ENCODE data around the gene POLR3H. TPM values are rescaled to one million over a fixed set of nuclear protein-coding genes. Genes with fewer than 3 reads are reported as not detected.

The POLR3H gene
- polyA plus RNA-seq, 3 donors, result 9.4 to 19.0 (median 10.4) TPM

- Mint-ChIP-seq H3K9me3 (no peaks in the 10 kb centered on the region), H3K4me1 (peaks cover 21% of the 10 kb centered on the region), H3K27me3 (ENCODE audit: low read depth in 3 of 3) (no peaks in the 10 kb centered on the region), H3K4me3 (no peak overlapping the region), H3K36me3 (peaks cover 35 to 53% of the 10 kb centered on the region in 2 donors), H3K27ac (no peak overlapping the region)
- no peaks in the 10 kb centered on the region for H3K27me3 ChIP-seq (ENCODE audit: control insufficient read depth in 2 of 2, insufficient read depth in 2 of 2, low read length in 2 of 2)
- H3K36me3 ChIP-seq (replicated peaks in 1 of 2; ENCODE audit: control insufficient read depth in 1 of 2, insufficient read depth in 2 of 2, low read length in 2 of 2), result peaks cover 13 to 44% of the 10 kb centered on the region in 2 donors
- no peak overlapping the region for H3K4me3 ChIP-seq (replicated peaks in 1 of 3; ENCODE audit: low read depth in 2 of 3, low read length in 3 of 3)
- no peaks in the 10 kb centered on the region for H3K9me3 ChIP-seq (replicated peaks in 1 of 2; ENCODE audit: control insufficient read depth in 1 of 2, insufficient read depth in 1 of 2, low read length in 2 of 2)
- H3K4me1 ChIP-seq (ENCODE audit: control insufficient read depth in 1 of 2, insufficient read depth in 2 of 2, low read length in 2 of 2), result peaks cover 10% of the 10 kb centered on the region in 2 donors
- peaks cover 28% of the 10 kb centered on the region for H4K20me1 ChIP-seq (ENCODE audit: insufficient read depth, low read length)
- H3K9ac ChIP-seq (ENCODE audit: insufficient read depth, low read length, poor library complexity, severe bottlenecking), result no peak overlapping the region
- no peak for DNase-seq
- H3K27ac ChIP-seq (ENCODE audit: low read depth in 1 of 2, low read length in 2 of 2), result no peak overlapping the region
- no peak for TF ChIP-seq CTCF (IDR thresholded peaks at IDR 0.05)
- no peak overlapping the region for H2AFZ ChIP-seq (ENCODE audit: insufficient read depth, low read depth, low read length, poor library complexity, severe bottlenecking)
- intact Hi-C loops (cut with micrococcal nuclease), result no loop called here
- H3K79me2 ChIP-seq (ENCODE audit: insufficient read depth, low read length), result peaks cover 36% of the 10 kb centered on the region
- 97% methylated on average over 8 of the region's 8 CpGs for WGBS (ENCODE audit: insufficient coverage)
- H3K4me2 ChIP-seq (replicated peaks; ENCODE audit: extremely low read depth, low read length, poor library complexity, severe bottlenecking), result no peak overlapping the region
Measured at GRCh38 chr22:41538583-41538982, 5.7 kb downstream of the POLR3H start.

- peaks cover 9% of the 10 kb centered on the region for H3K4me1 Mint-ChIP-seq
- Histone ChIP-seq H3K4me2 (replicated peaks; ENCODE audit: extremely low read depth, low read length, poor library complexity, severe bottlenecking) (no peak overlapping the region), H4K20me1 (ENCODE audit: insufficient read depth, low read length) (peaks cover 26% of the 10 kb centered on the region), H3K36me3 (replicated peaks in 1 of 2; ENCODE audit: control insufficient read depth in 1 of 2, insufficient read depth in 2 of 2, low read length in 2 of 2) (peaks cover 17 to 49% of the 10 kb centered on the region in 2 donors), H3K9me3 (replicated peaks in 1 of 2; ENCODE audit: control insufficient read depth in 1 of 2, insufficient read depth in 1 of 2, low read length in 2 of 2) (no peaks in the 10 kb centered on the region), H3K9ac (ENCODE audit: insufficient read depth, low read length, poor library complexity, severe bottlenecking) (no peak overlapping the region), H2AFZ (ENCODE audit: insufficient read depth, low read depth, low read length, poor library complexity, severe bottlenecking) (no peak overlapping the region), H3K4me1 (ENCODE audit: control insufficient read depth in 1 of 2, insufficient read depth in 2 of 2, low read length in 2 of 2) (no peaks in the 10 kb centered on the region), H3K4me3 (replicated peaks in 1 of 3; ENCODE audit: low read depth in 2 of 3, low read length in 3 of 3) (no peak overlapping the region), H3K27ac (ENCODE audit: low read depth in 1 of 2, low read length in 2 of 2) (no peak overlapping the region), H3K79me2 (ENCODE audit: insufficient read depth, low read length) (peaks cover 22% of the 10 kb centered on the region), H3K27me3 (ENCODE audit: control insufficient read depth in 2 of 2, insufficient read depth in 2 of 2, low read length in 2 of 2) (no peaks in the 10 kb centered on the region)
- no peak for TF ChIP-seq CTCF (IDR thresholded peaks at IDR 0.05)
- no peaks in the 10 kb centered on the region for H3K9me3 Mint-ChIP-seq
- WGBS (ENCODE audit: insufficient coverage), result 97% methylated on average over 3 of the region's 3 CpGs
- peaks cover 41 to 64% of the 10 kb centered on the region in 2 donors for H3K36me3 Mint-ChIP-seq
- H3K27me3 Mint-ChIP-seq (ENCODE audit: low read depth in 3 of 3), result no peaks in the 10 kb centered on the region
- DNase-seq, result no peak
- no peak overlapping the region for H3K27ac Mint-ChIP-seq
- no peak overlapping the region for H3K4me3 Mint-ChIP-seq
- intact Hi-C loops (cut with micrococcal nuclease), result no loop called here
Measured at GRCh38 chr22:41537203-41537602, 7.1 kb downstream of the POLR3H start.

Measured in CD14-positive monocyte (primary cell).